Natural killer cell (primary cell): Measurements from ENCODE around the gene BRK1. TPM values are rescaled to one million over a fixed set of nuclear protein-coding genes. Genes with fewer than 3 reads are reported as not detected.
A peak's percentile ranks its signal among the peaks of the same experiment; 100 is the strongest.

Experiments
- ATAC-seq, 3 donors: fragments of 150-1000 bp in 2 of 3; fragments of 200-7000 bp in 1 of 3; cut with Tn5 transposase; 1 replicate in 1 of 3; 2 replicates in 2 of 3; pipeline ENCODE4 v1.10.0; 2021; ENCODE audit warnings: mild to moderate bottlenecking in 2 of 3, moderate library complexity in 2 of 3
- DNase-seq, 2 donors: peaks; one replicate each; pipeline versions ENCODE4 v3.0.0 to v3.0.0-alpha.2; 2013 to 2021; ENCODE audit warnings: mixed read lengths in 1 of 2
- H3K27ac ChIP-seq: one replicate; pipeline ENCODE4 v1.5.1; 2013; ENCODE audit warnings: mild to moderate bottlenecking, low read length
- H3K27me3 ChIP-seq: one replicate; pipeline ENCODE4 v1.6.1; 2013; ENCODE audit warnings: low read length; ENCODE audit not compliant: control insufficient read depth, insufficient read depth
- H3K36me3 ChIP-seq: one replicate; pipeline ENCODE4 v1.6.1; 2013; ENCODE audit warnings: low read length; ENCODE audit not compliant: control insufficient read depth, insufficient read depth
- H3K4me1 ChIP-seq: one replicate; pipeline ENCODE4 v1.6.1; 2013; ENCODE audit warnings: low read length; ENCODE audit not compliant: control insufficient read depth, insufficient read depth
- H3K4me3 ChIP-seq: one replicate; pipeline ENCODE4 v1.5.1; 2013; ENCODE audit warnings: low read length
- H3K9me3 ChIP-seq: one replicate; pipeline ENCODE4 v1.6.1; 2013; ENCODE audit warnings: low read length; ENCODE audit not compliant: control insufficient read depth, insufficient read depth
- H3K27ac Mint-ChIP-seq, 2 donors: one replicate each; pipeline ENCODE4 v1.8.0; 2022; ENCODE audit warnings: mild to moderate bottlenecking in 2 of 2, mixed read lengths in 2 of 2, moderate library complexity in 1 of 2
- H3K27me3 Mint-ChIP-seq, 2 donors: one replicate each; pipeline ENCODE4 v1.8.0; 2022; ENCODE audit warnings: low read depth in 2 of 2, mixed read lengths in 2 of 2
- H3K36me3 Mint-ChIP-seq: one replicate; pipeline ENCODE4 v1.8.0; 2022; ENCODE audit warnings: mixed read lengths
- H3K4me1 Mint-ChIP-seq, 2 donors: one replicate each; pipeline ENCODE4 v1.8.0; 2022; ENCODE audit warnings: mixed read lengths in 2 of 2
- H3K4me3 Mint-ChIP-seq: one replicate; pipeline ENCODE4 v1.8.0; 2022; ENCODE audit warnings: mild to moderate bottlenecking, moderate library complexity, mixed read lengths
- H3K9me3 Mint-ChIP-seq, 2 donors: one replicate each; pipeline ENCODE4 v1.8.0; 2022; ENCODE audit warnings: mixed read lengths in 2 of 2
- WGBS: methylation state at CpG from one replicate; pipeline ENCODE4 v1.1.7; 2013; ENCODE audit warnings: missing lambda C conversion rate; ENCODE audit not compliant: insufficient coverage; 5-methylcytosine and 5-hydroxymethylcytosine counted together
- intact Hi-C: fragments of 100-400 bp; cut with micrococcal nuclease; formaldehyde crosslinking; loops from one replicate; pipeline ENCODE4 v1.14.2; 2022
- total RNA-seq, 4 donors: library from RNA; stranded (reverse); fragments of 120-200 nt in 1 of 4; gene quantifications; one replicate each; pipeline versions ENCODE4 v1.2.3 to v1.2.4, GENCODE V29; 2013 to 2022
- TF ChIP-seq, protein P1 (sequence below): fragments of 200-600 bp; IDR thresholded peaks from one replicate; pipeline ENCODE4 v1.8.0; 2022; ENCODE audit warnings: antibody characterized with exemption

The BRK1 gene
- total RNA-seq, 3 donors from 2014 or later (not counting 1 experiment from before 2014, with no cell fraction given) = 65.8 to 78.5 (median 75.0) TPM

DNA sequence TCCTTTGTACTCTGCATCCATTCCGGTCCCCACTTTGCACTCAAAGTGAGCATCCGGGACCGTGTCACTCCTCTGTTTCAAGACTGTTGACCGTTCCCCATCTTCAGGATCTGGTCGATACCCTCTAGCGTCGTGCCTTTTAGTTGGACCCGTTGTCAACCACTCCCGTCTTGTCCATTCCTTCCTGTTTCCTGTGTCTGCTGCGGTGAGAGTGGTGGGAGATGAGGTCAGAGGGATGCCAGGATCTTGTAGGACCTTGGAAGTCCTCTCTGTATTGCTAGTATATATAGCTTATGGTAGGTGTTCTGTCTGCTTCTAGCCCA is 624 bp downstream of the BRK1 start:
- DNase-seq (no peak), ATAC-seq (no peak)
- Mint-ChIP-seq H3K4me3 (peak overlapping the region; percentile 99), H3K27ac (peak overlapping the region; percentile 97 to 98), H3K36me3 (no peaks in the 10 kb centered on the region), H3K4me1 (peaks cover 24 to 26% of the 10 kb centered on the region in 2 donors), H3K27me3 (no peaks in the 10 kb centered on the region), H3K9me3 (no peaks in the 10 kb centered on the region)
- WGBS = under 1% methylated on average over 10 of the region's 10 CpGs
- TF ChIP-seq, protein P1, sequence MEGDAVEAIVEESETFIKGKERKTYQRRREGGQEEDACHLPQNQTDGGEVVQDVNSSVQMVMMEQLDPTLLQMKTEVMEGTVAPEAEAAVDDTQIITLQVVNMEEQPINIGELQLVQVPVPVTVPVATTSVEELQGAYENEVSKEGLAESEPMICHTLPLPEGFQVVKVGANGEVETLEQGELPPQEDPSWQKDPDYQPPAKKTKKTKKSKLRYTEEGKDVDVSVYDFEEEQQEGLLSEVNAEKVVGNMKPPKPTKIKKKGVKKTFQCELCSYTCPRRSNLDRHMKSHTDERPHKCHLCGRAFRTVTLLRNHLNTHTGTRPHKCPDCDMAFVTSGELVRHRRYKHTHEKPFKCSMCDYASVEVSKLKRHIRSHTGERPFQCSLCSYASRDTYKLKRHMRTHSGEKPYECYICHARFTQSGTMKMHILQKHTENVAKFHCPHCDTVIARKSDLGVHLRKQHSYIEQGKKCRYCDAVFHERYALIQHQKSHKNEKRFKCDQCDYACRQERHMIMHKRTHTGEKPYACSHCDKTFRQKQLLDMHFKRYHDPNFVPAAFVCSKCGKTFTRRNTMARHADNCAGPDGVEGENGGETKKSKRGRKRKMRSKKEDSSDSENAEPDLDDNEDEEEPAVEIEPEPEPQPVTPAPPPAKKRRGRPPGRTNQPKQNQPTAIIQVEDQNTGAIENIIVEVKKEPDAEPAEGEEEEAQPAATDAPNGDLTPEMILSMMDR = no peak
- Histone ChIP-seq H3K27ac (peak overlapping the region; percentile 77), H3K4me3 (peak overlapping the region; percentile 92), H3K9me3 (no peaks in the 10 kb centered on the region), H3K4me1 (peaks cover 25% of the 10 kb centered on the region), H3K36me3 (peaks cover 6% of the 10 kb centered on the region), H3K27me3 (no peaks in the 10 kb centered on the region)
- intact Hi-C loops = loop anchor here (5.0 kb wide), 4 partner anchors 131 to 274 kb away; partner anchors contain the start of genes CRELD1, RPUSD3, SEC13 and TATDN2

DNA sequence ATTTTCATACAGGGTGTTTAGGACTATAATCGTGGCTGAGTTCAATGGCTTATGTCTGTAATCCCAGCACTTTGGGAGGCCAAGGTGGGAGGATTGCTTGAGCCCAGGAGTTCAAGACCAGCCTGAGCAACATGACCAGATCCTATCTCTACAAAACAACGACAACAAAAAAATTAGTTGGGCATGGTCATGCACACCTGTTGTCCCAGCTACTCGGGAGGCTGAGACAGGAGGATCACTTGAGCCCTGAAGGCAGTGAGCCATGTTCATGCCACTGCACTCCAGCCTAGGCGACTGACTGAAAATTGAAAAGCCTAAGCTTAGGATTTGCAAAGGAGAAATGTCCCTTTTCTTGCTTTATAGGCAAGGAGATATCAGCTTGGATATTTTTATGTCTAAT is 1.5 kb downstream of the BRK1 start:
- Mint-ChIP-seq H3K36me3 (no peaks in the 10 kb centered on the region), H3K4me1 (peaks cover 24 to 28% of the 10 kb centered on the region in 2 donors), H3K9me3 (no peaks in the 10 kb centered on the region), H3K27ac (peak overlapping the region; percentile 97 to 98), H3K27me3 (no peaks in the 10 kb centered on the region), H3K4me3 (peak overlapping the region; percentile 99)
- Histone ChIP-seq H3K4me1 (peaks cover 25% of the 10 kb centered on the region), H3K9me3 (no peaks in the 10 kb centered on the region), H3K36me3 (peaks cover 9% of the 10 kb centered on the region), H3K27me3 (no peaks in the 10 kb centered on the region), H3K4me3 (no peak overlapping the region), H3K27ac (no peak overlapping the region)
- DNase-seq = no peak
- intact Hi-C loops = loop anchor here (5.0 kb wide), 4 partner anchors 130 to 275 kb away; partner anchors contain the start of genes CRELD1, RPUSD3, SEC13 and TATDN2
- no peak for ATAC-seq
- 82% methylated on average over 4 of the region's 4 CpGs for WGBS
- TF ChIP-seq, protein P1 = no peak

DNA sequence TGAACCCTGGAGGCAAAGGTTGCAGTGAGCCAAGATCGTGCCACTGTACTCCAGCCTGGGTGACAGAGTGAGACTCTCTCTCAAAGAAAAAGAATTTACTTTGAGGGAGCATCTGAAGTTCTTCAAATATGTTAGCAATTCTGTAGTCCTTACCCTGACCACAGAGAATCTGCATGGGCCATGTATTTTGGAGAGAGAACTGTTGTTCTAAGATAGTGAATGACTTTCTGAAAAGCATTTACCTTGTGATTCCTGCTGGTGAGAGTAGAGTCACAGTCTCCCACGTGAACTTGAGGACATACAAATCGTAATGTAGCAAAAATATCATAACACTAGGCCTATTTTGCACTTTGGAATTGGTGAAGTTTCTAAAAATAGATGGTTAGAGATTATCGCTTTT is 3.9 kb downstream of the BRK1 start:
- no peak overlapping the region for H3K27ac Mint-ChIP-seq
- no peaks in the 10 kb centered on the region for H3K9me3 Mint-ChIP-seq
- Histone ChIP-seq H3K36me3 (peaks cover 11% of the 10 kb centered on the region), H3K4me1 (peaks cover 32% of the 10 kb centered on the region), H3K27ac (no peak overlapping the region), H3K4me3 (no peak overlapping the region), H3K27me3 (no peaks in the 10 kb centered on the region), H3K9me3 (no peaks in the 10 kb centered on the region)
- TF ChIP-seq, protein P1 = no peak
- H3K4me1 Mint-ChIP-seq = peaks cover 30 to 34% of the 10 kb centered on the region in 2 donors
- no peaks in the 10 kb centered on the region for H3K36me3 Mint-ChIP-seq
- no peak overlapping the region for H3K4me3 Mint-ChIP-seq
- no peak for DNase-seq
- no peaks in the 10 kb centered on the region for H3K27me3 Mint-ChIP-seq
- 100% methylated on average over 2 of the region's 4 CpGs for WGBS
- intact Hi-C loops = loop anchor here (5.0 kb wide), 4 partner anchors 128 to 277 kb away; partner anchors contain the start of genes CRELD1, RPUSD3, SEC13 and TATDN2
- ATAC-seq = no peak

DNA sequence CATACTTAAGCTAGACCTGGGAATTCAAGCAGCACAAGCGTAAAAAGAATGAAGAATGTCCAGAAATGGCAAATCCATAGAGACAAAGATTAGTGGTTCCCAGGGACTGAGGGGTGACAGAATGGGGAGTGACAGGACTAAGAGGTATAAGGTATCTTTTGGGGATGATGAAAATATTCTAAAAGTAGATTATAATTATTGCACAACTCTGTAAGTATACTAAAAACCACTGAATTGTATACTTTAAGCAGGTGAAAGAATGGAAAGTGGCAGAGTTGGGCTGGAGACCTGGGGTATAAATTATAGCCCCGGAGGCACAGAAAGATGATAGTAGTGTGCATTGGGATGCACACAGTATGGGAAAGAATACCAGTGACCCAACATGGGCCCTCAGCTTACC is 5.6 kb downstream of the BRK1 start:
- Mint-ChIP-seq H3K4me1 (peaks cover 25 to 29% of the 10 kb centered on the region in 2 donors), H3K4me3 (no peak overlapping the region), H3K36me3 (no peaks in the 10 kb centered on the region), H3K9me3 (no peaks in the 10 kb centered on the region), H3K27ac (peak overlapping the region; percentile 7 to 26), H3K27me3 (no peaks in the 10 kb centered on the region)
- DNase-seq = no peak
- H3K36me3 ChIP-seq = peaks cover 20% of the 10 kb centered on the region
- no peak overlapping the region for H3K4me3 ChIP-seq
- WGBS = 100% methylated on average over 2 of the region's 2 CpGs
- H3K4me1 ChIP-seq = peaks cover 22% of the 10 kb centered on the region
- H3K27ac ChIP-seq = no peak overlapping the region
- H3K9me3 ChIP-seq = no peaks in the 10 kb centered on the region
- intact Hi-C loops = no loop called here
- no peak for ATAC-seq
- no peaks in the 10 kb centered on the region for H3K27me3 ChIP-seq
- TF ChIP-seq, protein P1 = no peak
